Measurements from ENCODE around the gene COG2. TPM values are rescaled to one million over a fixed set of nuclear protein-coding genes. Genes with fewer than 3 reads are reported as not detected.

Gene COG2
- total RNA-seq, 4 donors from 2014 or later = 23.5 to 33.6 (median 26.0) TPM

- no peaks in the 10 kb centered on the region for H3K9me3 ChIP-seq
- no peak for ATAC-seq
- 41 to 60% methylated on average over 3 to 4 of the region's 4 CpGs for WGBS, 2 donors (ENCODE audit: low coverage in 1 of 2)
- H3K4me3 ChIP-seq = no peak overlapping the region
- no peak overlapping the region for H3K27ac ChIP-seq
- no peaks in the 10 kb centered on the region for H3K36me3 ChIP-seq
- peak in 1 of 4 experiments; percentile 11 for TF ChIP-seq CTCF (IDR thresholded peaks at IDR 0.05)
- TF ChIP-seq EP300 (IDR thresholded peaks at IDR 0.05) = no peak
- H3K4me1 ChIP-seq = no peaks in the 10 kb centered on the region
- H3K27me3 ChIP-seq = peaks cover 35% of the 10 kb centered on the region
These were observed 9.9 kb upstream of the COG2 start for GRCh38 chr1:230632273-230632873.

- no peak for TF ChIP-seq POLR2AphosphoS5 (IDR thresholded peaks at IDR 0.05)
- H3K9me3 ChIP-seq = no peaks in the 10 kb centered on the region
- ATAC-seq = no peak
- no peak overlapping the region for H3K27ac ChIP-seq
- H3K4me1 ChIP-seq = no peaks in the 10 kb centered on the region
- WGBS, 2 donors (ENCODE audit: low coverage in 1 of 2) = 13 to 34% methylated on average over 2 of the region's 2 CpGs
- no peak overlapping the region for H3K4me3 ChIP-seq
- H3K27me3 ChIP-seq = peaks cover 38% of the 10 kb centered on the region
- no peaks in the 10 kb centered on the region for H3K36me3 ChIP-seq
These were observed 8.8 kb upstream of the COG2 start for GRCh38 chr1:230633469-230633868.

- H3K4me3 ChIP-seq = no peak overlapping the region
- TF ChIP-seq POLR2AphosphoS5 (IDR thresholded peaks at IDR 0.05) = no peak
- TF ChIP-seq POLR2A (IDR thresholded peaks at IDR 0.05) = no peak
- no peak for TF ChIP-seq CTCF (IDR thresholded peaks at IDR 0.05)
- TF ChIP-seq EP300 (IDR thresholded peaks at IDR 0.05) = no peak
- no peaks in the 10 kb centered on the region for H3K4me1 ChIP-seq
- ATAC-seq = no peak
- no peaks in the 10 kb centered on the region for H3K9me3 ChIP-seq
- no peaks in the 10 kb centered on the region for H3K36me3 ChIP-seq
- H3K27me3 ChIP-seq = peaks cover 41% of the 10 kb centered on the region
- WGBS, 2 donors (ENCODE audit: low coverage in 1 of 2) = 46 to 54% methylated on average over 4 to 5 of the region's 5 CpGs
- no peak overlapping the region for H3K27ac ChIP-seq
These were observed 7.9 kb upstream of the COG2 start for GRCh38 chr1:230634384-230634783.

GRCh38 chr1:230636575-230637148, 5.6 kb upstream of the COG2 start:
- no peaks in the 10 kb centered on the region for H3K9me3 ChIP-seq
- H3K27ac ChIP-seq = no peak overlapping the region
- H3K36me3 ChIP-seq = no peaks in the 10 kb centered on the region
- peaks cover 48% of the 10 kb centered on the region for H3K27me3 ChIP-seq
- H3K4me3 ChIP-seq = no peak overlapping the region
- no peaks in the 10 kb centered on the region for H3K4me1 ChIP-seq
- TF ChIP-seq POLR2AphosphoS5 (IDR thresholded peaks at IDR 0.05) = no peak
- TF ChIP-seq POLR2A (IDR thresholded peaks at IDR 0.05) = no peak
- no peak for TF ChIP-seq CTCF (IDR thresholded peaks at IDR 0.05)
- WGBS, 2 donors (ENCODE audit: low coverage in 1 of 2) = 60 to 75% methylated on average over 5 to 7 of the region's 7 CpGs
- ATAC-seq = no peak

GRCh38 chr1:230639714-230640209, 2.5 kb upstream of the COG2 start:
- Histone ChIP-seq H3K36me3 (no peaks in the 10 kb centered on the region), H3K27ac (no peak overlapping the region), H3K4me3 (no peak overlapping the region), H3K27me3 (peaks cover 42% of the 10 kb centered on the region), H3K9me3 (no peaks in the 10 kb centered on the region), H3K4me1 (peaks cover 5 to 24% (median 9%) of the 10 kb centered on the region in 3 donors)
- whole genome bisulfite sequencing, 2 donors (ENCODE audit: low coverage in 1 of 2) = 58 to 70% methylated on average over 3 to 5 of the region's 5 CpGs
- no peak for ATAC-seq
- no peak for TF ChIP-seq CTCF (IDR thresholded peaks at IDR 0.05)
- TF ChIP-seq POLR2A (IDR thresholded peaks at IDR 0.05) = no peak
- TF ChIP-seq POLR2AphosphoS5 (IDR thresholded peaks at IDR 0.05) = no peak
- TF ChIP-seq EP300 (IDR thresholded peaks at IDR 0.05) = no peak
